Measurements from ENCODE around the gene AGXT.
"Not testable (repeated sequence)": the region's sequence is repeated elsewhere in the genome, so short reads cannot be mapped to it uniquely, and the experiment has no call there.

Gene AGXT

DNA sequence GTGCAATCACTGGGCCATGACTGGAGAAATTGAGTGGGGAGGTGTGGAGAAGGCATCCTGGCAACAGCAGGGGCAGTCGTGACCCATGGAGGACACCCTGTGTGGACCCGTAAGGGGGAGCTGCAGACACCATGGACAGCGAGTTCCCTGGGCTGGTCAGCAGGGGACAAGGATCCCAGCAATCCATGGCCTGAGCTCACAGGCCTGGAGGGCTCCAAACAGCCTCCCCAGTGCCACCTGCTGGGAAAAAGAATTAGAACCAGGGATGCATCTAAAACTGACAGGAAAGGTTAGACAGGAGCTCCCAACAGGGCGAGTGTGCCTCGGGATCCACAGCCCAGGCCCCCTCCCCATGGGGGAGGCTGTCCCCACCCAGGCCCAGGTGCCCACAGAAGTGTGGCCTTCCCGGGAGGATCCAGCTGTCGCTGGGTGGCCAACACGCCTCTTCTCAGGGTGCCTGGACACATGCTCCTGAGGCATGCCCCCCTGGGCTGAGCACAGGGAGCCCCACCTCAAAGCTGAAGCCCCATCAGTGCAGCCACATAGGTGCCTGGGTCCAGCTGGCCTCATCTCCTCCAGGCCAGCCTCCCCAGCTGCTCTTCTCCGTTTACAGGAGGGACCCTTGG lies 28.1 kb upstream of the AGXT start:
- peak; percentile 65 for DNase-seq

DNA sequence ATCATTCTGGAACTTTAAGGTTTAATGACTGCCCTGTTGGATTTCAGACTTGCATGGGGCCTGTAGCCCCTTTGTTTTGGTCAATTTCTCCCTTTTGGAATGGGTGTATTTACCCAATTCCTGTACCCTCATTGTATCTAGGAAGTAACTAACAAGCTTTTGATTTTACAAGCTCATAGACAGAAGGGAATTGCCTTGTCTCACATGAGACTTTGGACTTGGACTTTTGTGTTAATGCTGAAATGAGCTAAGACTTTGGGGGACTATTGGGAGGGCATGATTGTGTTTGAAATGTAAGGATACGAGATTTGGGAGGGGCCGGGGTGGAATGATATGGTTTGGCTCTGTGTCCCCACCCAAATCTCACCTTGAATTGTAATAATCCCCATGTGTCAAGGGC lies 22.3 kb upstream of the AGXT start:
- not testable (repeated sequence) for DNase-seq

DNA sequence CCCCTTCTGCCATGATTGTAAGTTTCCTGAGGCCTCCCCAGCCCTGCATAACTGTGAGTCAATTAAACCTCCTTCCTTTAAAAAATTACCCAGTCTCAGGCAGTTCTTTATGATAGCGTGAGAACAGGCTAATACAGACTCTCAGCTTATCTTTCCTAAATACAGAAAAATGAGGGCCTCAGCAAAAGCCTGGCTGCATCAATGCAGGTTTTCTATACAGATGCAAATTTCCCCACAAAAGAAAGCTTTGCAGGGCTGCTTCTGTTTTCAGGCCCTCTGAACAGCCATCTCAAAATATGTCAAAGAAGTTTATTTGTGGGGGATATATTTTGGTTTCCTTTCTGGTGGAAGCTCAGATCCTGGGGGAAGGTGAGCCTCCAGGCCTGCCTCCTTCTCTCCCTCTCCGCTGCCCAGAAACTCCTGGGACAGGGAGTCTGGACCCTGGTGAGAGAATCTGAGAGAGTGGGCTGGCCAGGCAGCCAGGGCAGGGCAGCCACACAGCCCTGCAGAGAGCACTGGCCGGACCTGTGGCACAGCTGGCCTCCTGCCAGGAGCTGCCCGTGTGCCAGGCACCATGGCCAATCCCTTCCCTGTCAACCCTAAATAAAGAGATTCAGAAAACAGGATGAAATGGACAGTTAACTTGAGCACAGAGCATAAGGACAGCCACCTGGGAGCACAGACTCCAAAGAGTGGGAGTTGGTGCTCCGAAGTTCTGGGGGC lies 21.6 kb upstream of the AGXT start:
- no peak for DNase-seq

DNA sequence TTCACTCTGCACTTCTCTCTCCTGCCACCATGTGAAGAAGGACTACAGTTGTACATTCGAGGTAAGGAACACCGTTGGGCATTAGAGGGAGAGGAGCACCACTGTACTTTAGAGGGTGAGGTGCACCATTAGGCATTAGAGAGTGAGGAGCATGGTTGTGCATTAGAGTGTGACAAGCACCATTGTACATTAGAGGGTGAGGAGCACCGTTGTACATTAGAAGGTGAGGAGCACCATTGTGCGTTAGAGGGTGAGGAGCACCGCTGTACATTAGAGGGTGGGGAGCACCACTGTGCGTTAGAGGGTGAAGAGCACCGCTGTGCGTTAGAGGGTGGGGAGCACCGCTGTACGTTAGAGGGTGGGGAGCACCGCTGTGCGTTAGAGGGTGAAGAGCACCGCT lies 20.8 kb upstream of the AGXT start:
- no peak for DNase-seq

DNA sequence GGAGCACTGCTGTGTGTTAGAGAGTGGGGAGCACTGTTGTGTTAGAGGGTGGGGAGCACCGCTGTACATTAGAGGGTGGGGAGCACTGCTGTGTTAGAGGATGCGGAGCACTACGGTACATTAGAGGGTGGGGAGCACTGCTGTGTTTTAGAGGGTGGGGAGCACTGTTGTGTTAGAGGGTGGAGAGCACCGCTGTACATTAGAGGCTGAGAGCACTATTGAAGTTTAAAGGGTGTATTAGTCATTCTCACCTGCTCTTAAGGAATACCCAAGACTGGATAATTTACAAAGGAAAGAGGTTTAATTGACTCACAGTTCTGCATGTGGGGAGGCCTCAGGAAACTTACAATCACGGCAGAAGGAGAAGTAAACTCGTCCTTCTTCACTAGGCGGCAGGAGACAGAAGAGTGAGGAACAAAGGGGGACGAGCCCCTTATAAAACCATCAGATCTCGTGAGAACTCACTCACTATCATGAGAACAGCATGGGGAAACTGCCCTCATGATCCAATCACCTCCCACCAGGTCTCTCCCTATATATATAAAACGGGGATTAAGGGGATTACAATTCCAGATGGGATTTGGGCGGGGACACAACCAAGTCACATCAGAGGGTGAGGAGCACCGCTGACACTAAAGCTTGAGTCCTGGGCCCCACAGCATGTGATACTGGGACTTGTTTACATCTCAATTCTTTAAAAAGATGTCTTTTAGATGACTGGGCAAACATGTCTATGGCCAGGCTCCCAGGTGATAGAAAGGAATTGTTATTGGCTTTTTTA lies 19.5 kb upstream of the AGXT start:
- no peak for DNase-seq

DNA sequence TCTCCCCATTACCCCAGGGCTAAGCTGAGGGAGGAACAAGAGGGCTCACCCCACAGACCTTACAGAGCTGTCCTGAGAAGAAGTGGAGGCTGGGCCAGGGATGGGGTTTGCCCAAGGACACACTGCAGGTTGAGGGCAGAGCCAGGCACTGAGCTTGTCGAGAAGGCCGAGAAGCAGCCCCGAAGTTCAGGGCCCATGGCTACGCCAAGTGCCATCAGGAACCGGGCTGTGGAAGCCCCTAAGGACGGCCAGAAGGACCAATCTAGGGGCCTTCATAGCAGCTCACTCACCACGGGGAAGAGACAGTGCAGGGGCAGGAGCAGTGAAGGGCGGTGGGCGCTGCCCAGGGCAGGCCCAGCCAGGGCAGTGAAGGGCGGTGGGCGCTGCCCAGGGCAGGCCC lies 18.6 kb upstream of the AGXT start:
- no peak for DNase-seq

DNA sequence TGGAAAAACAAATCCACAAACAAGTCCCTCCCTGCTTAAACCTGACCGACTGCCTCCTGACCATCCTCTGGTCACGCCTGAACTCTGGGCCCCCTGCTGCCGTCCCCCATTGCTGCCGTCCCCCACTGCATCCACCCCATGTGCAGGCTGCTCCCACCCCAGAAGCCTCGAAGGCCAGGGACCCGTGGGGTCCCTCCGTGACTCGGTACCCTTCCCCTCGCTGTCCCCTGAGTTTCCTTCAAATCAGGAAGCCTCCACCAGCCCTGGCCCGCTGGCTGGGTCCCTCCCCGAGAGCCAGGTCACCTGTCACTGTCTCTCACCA lies 17.9 kb upstream of the AGXT start:
- DNase-seq: no peak

DNA sequence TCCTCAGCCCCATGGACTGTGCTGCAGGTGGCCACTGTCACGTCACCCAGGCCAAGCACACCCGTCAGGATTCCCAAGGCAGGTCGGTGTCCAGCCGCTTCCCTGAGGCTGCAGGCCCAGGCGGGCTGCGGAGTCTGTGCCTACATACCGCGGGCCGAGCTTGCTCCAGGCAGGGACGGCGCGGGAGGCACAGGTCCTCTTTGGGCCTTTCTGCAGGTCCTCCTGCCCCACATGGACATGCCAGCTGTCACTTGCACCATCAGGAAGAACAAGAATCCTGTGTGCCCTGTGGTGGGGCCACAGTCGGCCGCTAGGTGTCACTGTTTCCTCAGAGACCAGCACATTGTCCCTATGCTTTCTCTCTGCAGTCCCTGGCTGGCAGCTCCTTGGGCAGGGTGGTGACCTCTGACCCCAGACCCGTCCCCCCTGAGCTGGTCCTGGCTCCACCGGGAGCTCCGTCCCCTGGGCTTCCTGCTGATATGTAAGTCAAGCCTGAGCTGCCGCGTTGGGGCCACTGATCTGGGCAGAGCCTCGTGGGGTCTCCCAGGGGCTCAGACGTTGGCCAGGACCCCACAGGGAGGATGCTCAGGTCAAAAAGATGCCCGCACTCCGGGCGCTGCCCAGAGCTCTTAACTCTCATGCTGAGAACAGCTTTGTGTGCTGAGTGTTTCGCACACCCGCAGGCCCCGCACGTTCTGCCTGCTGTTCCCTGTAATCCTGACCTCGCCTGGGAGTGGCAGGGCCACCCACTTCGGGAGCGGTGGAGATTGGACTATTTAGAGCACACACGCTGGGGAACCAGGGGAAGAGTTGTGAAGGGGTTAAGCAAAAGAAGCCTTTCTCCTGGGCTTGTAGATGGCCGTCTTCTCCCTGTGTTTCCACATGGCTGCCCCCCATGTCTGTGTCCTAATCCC lies 17.3 kb upstream of the AGXT start:
- DNase-seq: peak; percentile 74

DNA sequence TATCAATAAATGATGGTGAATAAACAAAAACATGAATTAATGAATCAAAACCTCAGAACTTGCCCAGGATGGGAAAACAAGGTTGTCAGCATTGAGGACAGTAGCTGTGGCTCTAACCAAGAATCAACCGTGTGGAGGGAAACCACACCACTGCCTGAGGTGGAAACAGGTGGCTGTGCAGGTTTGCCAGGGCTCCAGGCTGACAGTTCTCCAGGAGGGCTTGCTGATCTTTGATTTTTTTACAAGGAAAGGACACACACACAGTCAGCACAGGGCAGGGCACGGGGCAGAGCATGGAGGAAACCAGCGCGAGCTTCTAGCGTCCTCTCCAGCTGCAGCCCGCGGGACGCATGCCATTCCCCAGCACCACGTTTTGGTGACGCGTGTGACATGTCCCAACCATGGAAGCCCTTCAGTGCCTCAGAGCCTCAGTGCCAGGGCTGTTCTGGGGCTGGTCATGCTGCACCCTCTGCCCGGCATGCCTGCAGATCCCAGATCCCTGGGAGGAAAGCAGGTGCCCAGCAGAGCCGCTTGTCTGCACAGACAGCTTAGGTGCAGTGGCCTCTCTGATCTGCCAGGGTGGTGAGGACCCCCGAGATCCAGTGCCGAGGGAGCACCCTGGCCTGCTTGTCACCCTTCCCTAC lies 15.8 kb upstream of the AGXT start:
- DNase-seq: no peak

DNA sequence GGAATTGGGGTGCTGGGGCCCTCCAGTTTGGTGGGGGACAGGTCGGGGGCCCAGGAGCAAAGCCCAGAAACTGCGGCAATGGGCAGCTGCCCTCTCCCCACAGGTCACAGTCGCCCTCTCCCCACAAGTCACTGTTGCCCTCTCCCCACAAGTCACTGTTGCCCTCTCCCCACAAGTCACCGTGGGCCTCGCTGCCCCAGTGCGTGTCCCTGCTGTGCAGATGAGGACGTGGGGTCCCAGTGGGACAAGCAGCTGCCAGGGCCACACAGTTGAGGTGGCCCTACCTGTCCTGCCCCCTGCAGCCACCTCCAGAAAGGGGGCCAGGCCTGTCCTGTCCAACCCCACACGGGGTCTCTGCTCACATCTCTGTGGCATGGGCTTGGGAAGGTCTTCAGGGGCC lies 13.0 kb upstream of the AGXT start:
- no peak for DNase-seq

DNA sequence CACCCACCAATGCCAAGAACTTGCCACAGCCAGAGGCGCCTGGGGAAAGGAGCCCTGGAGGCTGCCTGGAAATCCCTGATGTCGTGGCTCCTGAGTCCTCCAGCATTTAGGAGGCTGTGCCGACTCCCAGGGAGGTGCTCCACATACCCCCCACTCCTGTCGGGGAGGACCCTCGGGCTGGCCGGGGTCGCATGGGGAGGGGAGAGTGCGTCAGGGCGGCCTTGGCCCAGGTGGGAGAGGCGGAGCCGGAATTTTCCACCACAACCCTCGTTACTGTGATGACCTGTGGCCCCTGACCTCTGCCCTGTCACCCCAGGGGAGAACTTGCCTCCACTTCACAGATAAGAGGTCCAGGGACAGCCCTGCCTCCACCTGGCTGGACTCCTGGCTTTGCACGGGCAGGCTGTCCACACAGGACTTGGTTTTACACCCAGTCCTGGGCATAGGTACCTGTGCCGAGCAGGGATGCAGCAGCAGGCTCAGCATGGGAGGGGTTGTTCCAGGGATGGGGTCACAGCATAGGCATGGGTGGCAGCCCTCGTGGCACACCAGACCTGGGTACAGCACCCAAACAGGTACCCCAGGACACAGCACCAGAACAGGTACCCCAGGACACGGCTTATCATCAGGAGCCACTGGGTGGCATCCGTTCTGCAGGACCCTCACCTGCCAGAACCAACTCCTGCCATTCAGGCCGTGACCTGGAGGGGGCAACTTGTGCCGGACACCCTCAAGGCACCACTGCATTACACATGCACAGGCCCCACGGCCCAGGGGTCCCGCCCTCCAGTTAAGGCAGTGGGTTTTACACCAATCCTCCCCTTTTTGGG lies 12.3 kb upstream of the AGXT start:
- no peak for DNase-seq

DNA sequence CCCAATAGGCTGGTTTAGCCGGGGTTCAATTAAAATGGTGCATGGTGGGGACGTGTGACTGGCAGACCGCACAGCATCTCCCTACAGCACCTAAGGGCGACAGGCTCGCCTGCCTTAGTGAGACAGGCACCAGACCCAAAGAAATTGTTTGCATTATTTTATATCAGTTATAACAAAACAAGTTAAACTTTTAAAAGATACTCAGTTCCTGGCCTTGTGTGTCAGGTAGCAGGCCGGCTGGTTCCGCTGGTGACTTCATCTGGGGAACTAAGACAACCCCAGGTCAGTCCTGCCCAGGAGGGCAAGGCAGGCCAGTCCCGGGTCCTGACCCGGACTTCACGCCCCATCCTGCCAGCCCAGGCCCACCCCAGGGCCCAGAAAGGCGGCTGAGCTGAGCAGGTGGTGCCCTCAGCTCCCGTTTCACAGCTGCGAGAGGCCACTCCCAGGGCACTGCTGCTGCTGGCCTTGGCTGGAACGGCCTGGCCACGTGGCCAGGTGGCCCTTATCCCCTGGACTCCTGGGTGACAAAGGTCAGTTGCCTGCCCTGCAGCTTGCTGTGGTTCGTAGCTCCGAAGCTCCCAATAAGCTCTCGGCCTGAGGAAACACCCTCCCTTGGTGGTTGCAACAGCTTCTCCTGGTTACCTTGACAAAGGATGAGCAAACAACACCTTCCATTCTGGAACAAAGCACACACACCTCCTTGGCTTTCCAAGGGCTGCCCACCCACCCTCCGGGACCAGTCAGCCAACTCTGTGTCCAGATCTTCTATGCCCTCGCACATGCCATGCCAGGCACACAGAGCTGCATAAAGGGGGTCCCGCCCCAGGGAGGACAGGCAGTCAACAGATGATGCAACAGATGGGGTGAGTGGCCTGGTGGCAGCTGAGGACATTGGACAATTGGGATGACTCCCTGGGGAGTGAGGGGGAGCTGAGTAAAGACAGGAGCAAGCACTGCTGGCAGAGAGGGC lies 11.3 kb upstream of the AGXT start:
- DNase-seq: no peak

DNA sequence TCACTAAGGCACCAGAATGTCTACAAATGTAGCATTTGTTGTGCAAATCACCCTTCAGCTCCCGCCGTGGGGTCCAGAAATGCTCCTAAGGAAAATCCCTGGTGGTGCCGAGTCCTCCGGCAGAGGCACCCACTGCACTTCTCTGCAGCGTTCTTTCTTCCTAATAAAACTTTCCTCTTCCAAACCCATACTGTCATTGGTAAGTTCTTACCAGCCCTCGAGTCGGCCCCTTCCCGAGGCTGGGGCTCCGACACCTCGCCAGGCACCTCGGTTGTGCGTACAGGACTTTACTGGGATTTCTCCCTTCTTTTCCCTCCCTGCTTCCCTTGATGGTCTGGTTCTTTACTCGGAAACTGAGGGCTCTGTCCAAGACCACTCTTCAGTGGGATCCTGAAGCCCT lies 10.3 kb upstream of the AGXT start:
- DNase-seq: no peak

DNA sequence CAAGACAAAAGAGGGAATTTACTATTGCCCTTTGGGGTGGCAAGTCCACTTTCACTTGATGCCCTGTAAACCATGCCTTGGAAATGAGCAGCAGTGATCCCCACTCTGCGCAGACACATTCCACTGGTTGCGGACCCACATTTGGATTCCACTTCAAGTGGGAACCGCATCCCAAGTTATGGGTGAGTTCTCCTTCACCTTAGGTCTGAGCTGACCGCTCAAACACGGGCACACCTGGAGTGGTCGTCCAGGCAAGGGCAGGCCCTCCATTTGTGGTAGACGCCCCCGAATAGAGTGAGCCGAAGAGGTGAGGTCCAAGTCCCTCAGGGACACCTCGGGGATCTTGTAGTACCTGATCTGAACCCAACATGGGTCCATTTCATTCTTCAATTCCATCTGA lies 9.8 kb upstream of the AGXT start:
- DNase-seq: no peak

DNA sequence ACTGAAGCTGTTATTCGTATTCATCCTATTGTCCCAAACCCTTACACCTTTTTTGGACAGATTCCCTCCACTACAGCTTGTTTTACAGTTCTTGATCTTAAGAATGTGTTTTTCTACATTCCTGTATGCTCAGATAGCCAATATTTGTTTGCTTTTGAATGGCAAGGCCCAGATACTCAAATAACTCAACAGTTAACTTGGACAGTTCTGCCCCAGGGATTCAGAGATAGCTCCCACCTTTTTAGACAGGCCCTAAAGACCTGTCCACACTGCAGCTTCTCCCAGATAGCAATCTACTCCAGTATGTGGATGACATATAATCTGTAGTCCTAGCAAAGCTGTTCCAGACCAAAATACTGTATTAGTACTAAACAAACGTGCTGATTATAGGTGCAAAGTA lies 7.1 kb upstream of the AGXT start:
- no peak for DNase-seq

DNA sequence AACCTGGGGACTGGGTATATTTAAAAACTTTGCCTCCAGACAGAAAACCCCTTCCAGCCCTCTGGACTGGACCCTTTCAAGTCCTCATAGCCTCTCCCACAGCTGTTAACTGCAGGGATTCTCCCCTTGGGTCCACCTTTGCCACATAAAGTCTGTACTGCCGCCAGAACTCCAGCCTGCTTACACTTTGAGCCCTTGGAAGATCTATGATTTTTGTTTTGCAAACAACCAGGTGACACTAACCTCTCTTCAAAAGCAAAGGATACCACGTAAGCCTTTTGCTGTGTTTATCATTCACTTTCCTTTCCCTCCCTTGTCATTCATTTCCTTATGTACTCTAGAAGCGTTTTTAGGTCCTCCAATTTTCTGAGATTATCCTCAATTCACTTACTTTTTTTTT lies 4.1 kb upstream of the AGXT start:
- no peak for DNase-seq

DNA sequence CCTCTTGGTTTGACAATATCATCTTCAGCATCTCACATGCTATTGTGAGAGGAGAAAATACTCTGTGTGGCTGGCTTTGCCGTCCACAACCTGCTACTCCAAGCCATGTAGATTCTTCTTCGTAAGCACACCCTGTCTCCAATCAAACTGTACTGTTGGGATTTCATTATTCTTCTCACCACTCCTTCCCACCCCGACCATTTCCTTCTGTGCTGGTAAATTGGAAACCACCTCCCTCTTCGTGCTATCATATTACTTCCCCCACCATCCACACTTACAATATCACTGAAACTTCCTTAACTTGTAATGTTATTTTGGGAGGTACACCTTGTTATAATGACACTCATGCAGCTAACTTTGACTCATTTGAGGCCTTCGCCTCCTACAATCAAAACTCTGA lies 3.2 kb upstream of the AGXT start:
- no peak for DNase-seq

DNA sequence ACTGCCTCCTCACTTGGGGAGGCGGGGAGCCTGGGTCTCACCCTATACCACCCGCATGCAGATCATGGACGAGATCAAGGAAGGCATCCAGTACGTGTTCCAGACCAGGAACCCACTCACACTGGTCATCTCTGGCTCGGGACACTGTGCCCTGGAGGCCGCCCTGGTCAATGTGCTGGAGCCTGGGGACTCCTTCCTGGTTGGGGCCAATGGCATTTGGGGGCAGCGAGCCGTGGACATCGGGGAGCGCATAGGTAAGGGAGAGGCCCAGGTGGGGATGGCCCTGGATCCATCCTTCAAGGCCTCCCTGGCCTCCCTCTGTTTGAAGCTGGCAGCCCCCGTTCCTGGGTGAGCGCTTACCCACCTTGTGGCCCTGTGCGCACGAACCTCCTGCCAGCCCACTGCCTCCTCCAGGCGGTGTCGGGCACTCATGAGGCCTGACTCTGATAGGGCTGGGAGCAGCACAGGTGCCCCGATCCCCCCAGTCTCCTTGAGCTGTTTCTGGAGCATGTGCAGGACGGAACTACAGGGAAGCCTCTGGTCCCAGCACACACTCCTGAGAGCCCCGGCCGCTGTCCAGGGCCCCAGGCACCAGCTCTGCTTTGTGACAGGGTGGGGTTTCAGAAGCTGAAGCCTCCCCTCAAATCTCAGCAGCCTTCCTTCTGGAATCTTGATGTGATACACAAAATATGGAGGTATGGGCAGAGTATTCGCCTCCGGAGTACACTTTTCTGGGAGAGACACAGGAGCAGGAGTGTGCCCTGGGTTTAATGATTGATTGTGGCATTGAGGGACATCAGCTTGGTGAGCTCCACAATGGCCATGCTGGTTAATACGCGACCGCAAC lies 708 bp downstream of the AGXT start:
- no peak for DNase-seq
